Mesenchymal stem cell (in vitro differentiated cells and primary cell): ENCODE data around the gene TMEM164.

Experiments used
- DNase-seq: peaks from one replicate; pipeline ENCODE4 v3.0.0-alpha.2; 2013
- H2AFZ ChIP-seq: one replicate; pipeline ENCODE4 v1.6.1; 2013; ENCODE audit warnings: low read depth, mild to moderate bottlenecking, control low read depth, inconsistent platforms, low read length, moderate library complexity
- H2AK5ac ChIP-seq: 2 replicates; pipeline ENCODE4 v1.6.1; 2013; ENCODE audit warnings: low read length, moderate library complexity, mild to moderate bottlenecking, inconsistent platforms; ENCODE audit not compliant: severe bottlenecking
- H2BK120ac ChIP-seq: one replicate; pipeline ENCODE4 v1.6.1; 2013; ENCODE audit warnings: low read depth, mild to moderate bottlenecking, inconsistent platforms, low read length, moderate library complexity
- H2BK12ac ChIP-seq, 2 experiments: one replicate each; pipeline ENCODE4 v1.6.1; 2013; ENCODE audit warnings: inconsistent platforms in 2 of 2, low read length in 2 of 2, mild to moderate bottlenecking in 2 of 2, moderate library complexity in 2 of 2, control low read depth in 1 of 2
- H2BK15ac ChIP-seq: one replicate; pipeline ENCODE4 v1.6.1; 2013; ENCODE audit warnings: mild to moderate bottlenecking, low read depth, inconsistent platforms; ENCODE audit not compliant: poor library complexity, severe bottlenecking
- H2BK5ac ChIP-seq: 2 replicates; pipeline ENCODE4 v1.6.1; 2013; ENCODE audit warnings: low read depth, mild to moderate bottlenecking, low read length, control low read depth, inconsistent platforms; ENCODE audit not compliant: poor library complexity, severe bottlenecking
- H3K14ac ChIP-seq, 2 experiments: one replicate each; pipeline ENCODE4 v1.6.1; 2013; ENCODE audit warnings: inconsistent platforms in 2 of 2, low read length in 2 of 2, control low read depth in 1 of 2, mild to moderate bottlenecking in 1 of 2, moderate library complexity in 1 of 2
- H3K18ac ChIP-seq, 2 experiments: one replicate each; pipeline ENCODE4 v1.6.1; 2013; ENCODE audit warnings: inconsistent platforms in 2 of 2, low read length in 2 of 2, control low read depth in 1 of 2, low read depth in 1 of 2, mild to moderate bottlenecking in 1 of 2
- H3K23ac ChIP-seq, 2 experiments: one replicate each; pipeline ENCODE4 v1.6.1; 2013; ENCODE audit warnings: inconsistent platforms in 2 of 2, low read length in 2 of 2, mild to moderate bottlenecking in 2 of 2, moderate library complexity in 2 of 2, control low read depth in 1 of 2
- H3K27ac ChIP-seq: 2 replicates; pipeline ENCODE4 v1.5.1; 2013; ENCODE audit warnings: mild to moderate bottlenecking, moderate library complexity, low read length, control low read depth, inconsistent platforms; ENCODE audit not compliant: poor library complexity, severe bottlenecking
- H3K27me3 ChIP-seq, 2 experiments: 2 replicates each; pipeline versions ENCODE4 v1.6.1 to v1.7.0; 2013; ENCODE audit warnings: low read length in 2 of 2, mild to moderate bottlenecking in 2 of 2, moderate library complexity in 2 of 2, control low read depth in 1 of 2, inconsistent platforms in 1 of 2; ENCODE audit not compliant: control insufficient read depth in 1 of 2, insufficient read depth in 1 of 2
- H3K36me3 ChIP-seq, 2 experiments: 2 replicates each; pipeline versions ENCODE4 v1.6.1 to v1.7.0; 2013; ENCODE audit warnings: low read length in 2 of 2, control low read depth in 1 of 2, inconsistent platforms in 1 of 2, low read depth in 1 of 2, mild to moderate bottlenecking in 1 of 2; ENCODE audit not compliant: insufficient read depth in 2 of 2, control insufficient read depth in 1 of 2
- H3K4ac ChIP-seq, 2 experiments: one replicate each; pipeline ENCODE4 v1.6.1; 2013; ENCODE audit warnings: inconsistent platforms in 2 of 2, low read length in 2 of 2, mild to moderate bottlenecking in 2 of 2, moderate library complexity in 2 of 2, control low read depth in 1 of 2, low read depth in 1 of 2
- H3K4me1 ChIP-seq: 2 replicates; pipeline ENCODE4 v1.6.1; 2013; ENCODE audit warnings: low read depth, low read length, control low read depth; ENCODE audit not compliant: control insufficient read depth, insufficient read depth
- H3K4me2 ChIP-seq: 2 replicates; pipeline ENCODE4 v1.6.1; 2013; ENCODE audit warnings: low read length, mild to moderate bottlenecking, inconsistent platforms; ENCODE audit not compliant: poor library complexity, severe bottlenecking
- H3K4me3 ChIP-seq, 2 experiments: 2 replicates each; pipeline versions ENCODE4 v1.5.1 to v1.7.0; 2013; ENCODE audit warnings: low read length in 2 of 2, mild to moderate bottlenecking in 2 of 2, control low read depth in 1 of 2, low read depth in 1 of 2; ENCODE audit not compliant: insufficient read depth in 1 of 2
- H3K79me1 ChIP-seq: replicated peaks from 2 replicates; pipeline ENCODE4 v1.6.1; 2013; ENCODE audit warnings: mild to moderate bottlenecking, control low read depth, low read length, inconsistent platforms; ENCODE audit not compliant: poor library complexity, severe bottlenecking
- H3K9ac ChIP-seq: 2 replicates; pipeline ENCODE4 v1.7.0; 2013; ENCODE audit warnings: mild to moderate bottlenecking, low read length, moderate library complexity
- H3K9me3 ChIP-seq: 2 replicates; pipeline ENCODE4 v1.7.0; 2013; ENCODE audit warnings: mild to moderate bottlenecking, low read length; ENCODE audit not compliant: control insufficient read depth
- H4K8ac ChIP-seq: one replicate; pipeline ENCODE4 v1.6.1; 2013; ENCODE audit warnings: inconsistent platforms, mild to moderate bottlenecking, low read length, moderate library complexity
- H4K91ac ChIP-seq: one replicate; pipeline ENCODE4 v1.6.1; 2013; ENCODE audit warnings: mild to moderate bottlenecking, low read length, inconsistent platforms
- WGBS: methylation state at CpG from one replicate; pipeline ENCODE4 v1.1.7; 2013; ENCODE audit warnings: mixed read lengths; 5-methylcytosine and 5-hydroxymethylcytosine counted together

Gene TMEM164

DNA sequence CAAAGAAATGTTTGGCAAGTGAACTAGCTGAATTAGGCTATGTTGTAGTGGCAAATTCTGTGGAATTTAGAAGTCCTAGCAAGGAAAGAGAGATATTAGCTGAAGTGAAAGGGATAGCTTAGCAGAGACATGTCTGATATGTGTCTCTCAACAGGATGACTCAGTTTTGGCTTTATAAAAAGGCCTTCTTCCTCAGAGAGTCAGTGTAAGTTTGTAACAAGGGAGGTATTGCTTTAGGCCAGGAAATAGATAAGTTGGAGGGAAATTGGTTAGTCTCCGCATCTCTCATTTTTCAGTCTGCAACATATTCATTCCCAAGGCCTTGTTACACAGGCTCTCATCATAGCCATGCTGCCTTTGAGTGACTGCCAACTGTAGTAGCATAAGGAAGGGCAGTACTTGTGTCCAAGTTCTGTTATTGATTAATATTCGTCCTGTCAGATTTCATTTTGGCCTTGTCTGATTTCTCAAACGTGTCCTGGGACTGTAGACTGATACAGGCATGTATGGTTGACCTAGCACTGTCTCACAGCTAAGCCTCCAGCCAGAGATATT lies 4.0 kb downstream of the TMEM164 start:
- H2BK120ac ChIP-seq = no peak overlapping the region
- H3K4ac ChIP-seq = no peak overlapping the region
- H3K23ac ChIP-seq = no peak overlapping the region
- no peak overlapping the region for H2BK12ac ChIP-seq
- no peak overlapping the region for H4K91ac ChIP-seq
- H3K36me3 ChIP-seq = no peaks in the 10 kb centered on the region
- H3K4me2 ChIP-seq = no peak overlapping the region
- no peak overlapping the region for H2BK15ac ChIP-seq
- H3K79me1 ChIP-seq = peaks cover 17% of the 10 kb centered on the region
- no peak overlapping the region for H2BK5ac ChIP-seq
- H3K4me1 ChIP-seq = peaks cover 10% of the 10 kb centered on the region
- H3K4me3 ChIP-seq = no peak overlapping the region
- no peak overlapping the region for H3K9ac ChIP-seq
- H2AK5ac ChIP-seq = no peak overlapping the region
- no peak overlapping the region for H2AFZ ChIP-seq
- peaks cover 0 to 17% of the 10 kb centered on the region in 2 experiments for H3K27me3 ChIP-seq
- no peak for DNase-seq
- no peaks in the 10 kb centered on the region for H3K9me3 ChIP-seq
- H3K27ac ChIP-seq = no peak overlapping the region
- WGBS = 78% methylated on average over 2 of the region's 3 CpGs
- no peak overlapping the region for H3K14ac ChIP-seq
- no peak overlapping the region for H4K8ac ChIP-seq
- no peak overlapping the region for H3K18ac ChIP-seq

DNA sequence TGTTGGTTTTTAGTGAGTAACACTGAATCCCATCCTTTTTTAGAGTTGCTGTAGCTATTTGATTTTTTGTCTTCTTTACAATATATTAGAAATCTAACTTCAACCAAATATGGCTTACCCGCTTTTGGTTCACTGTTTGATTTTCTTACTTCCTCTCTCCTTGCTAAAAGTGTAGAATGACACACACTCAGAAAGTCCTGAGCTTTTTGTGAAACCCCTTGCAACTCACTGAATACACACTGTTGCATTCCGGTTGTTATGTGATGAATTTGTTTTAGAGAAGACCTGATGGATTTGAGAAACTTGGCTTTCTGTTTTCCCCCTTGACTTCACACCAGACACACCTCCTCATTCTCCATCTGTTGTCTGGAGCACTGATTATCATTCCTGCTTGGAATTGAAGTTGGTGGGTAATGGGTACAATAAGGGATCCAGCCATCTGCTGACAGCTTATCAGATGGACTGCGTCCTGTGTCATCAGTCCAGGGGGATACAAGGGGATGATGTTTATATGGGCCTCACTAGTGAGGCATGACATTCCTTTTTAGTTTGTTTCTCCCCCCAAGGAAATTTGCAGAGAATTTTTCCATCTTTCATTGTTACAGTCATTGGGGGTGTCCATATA lies 5.2 kb downstream of the TMEM164 start:
- Histone ChIP-seq H3K14ac (no peak overlapping the region), H3K27me3 (peaks cover 0 to 24% of the 10 kb centered on the region in 2 experiments), H3K36me3 (no peaks in the 10 kb centered on the region), H2AFZ (no peak overlapping the region), H3K9me3 (no peaks in the 10 kb centered on the region), H3K27ac (no peak overlapping the region), H3K79me1 (peaks cover 17% of the 10 kb centered on the region), H4K91ac (no peak overlapping the region), H2BK15ac (no peak overlapping the region), H2BK120ac (no peak overlapping the region), H3K4me2 (no peak overlapping the region), H3K9ac (no peak overlapping the region), H2BK5ac (no peak overlapping the region), H3K4ac (no peak overlapping the region), H3K4me3 (no peak overlapping the region), H3K23ac (no peak overlapping the region), H3K4me1 (peaks cover 9% of the 10 kb centered on the region), H3K18ac (no peak overlapping the region), H2AK5ac (no peak overlapping the region), H4K8ac (no peak overlapping the region), H2BK12ac (no peak overlapping the region)
- 100% methylated on average over 1 of the region's 3 CpGs for WGBS
- DNase-seq = no peak

DNA sequence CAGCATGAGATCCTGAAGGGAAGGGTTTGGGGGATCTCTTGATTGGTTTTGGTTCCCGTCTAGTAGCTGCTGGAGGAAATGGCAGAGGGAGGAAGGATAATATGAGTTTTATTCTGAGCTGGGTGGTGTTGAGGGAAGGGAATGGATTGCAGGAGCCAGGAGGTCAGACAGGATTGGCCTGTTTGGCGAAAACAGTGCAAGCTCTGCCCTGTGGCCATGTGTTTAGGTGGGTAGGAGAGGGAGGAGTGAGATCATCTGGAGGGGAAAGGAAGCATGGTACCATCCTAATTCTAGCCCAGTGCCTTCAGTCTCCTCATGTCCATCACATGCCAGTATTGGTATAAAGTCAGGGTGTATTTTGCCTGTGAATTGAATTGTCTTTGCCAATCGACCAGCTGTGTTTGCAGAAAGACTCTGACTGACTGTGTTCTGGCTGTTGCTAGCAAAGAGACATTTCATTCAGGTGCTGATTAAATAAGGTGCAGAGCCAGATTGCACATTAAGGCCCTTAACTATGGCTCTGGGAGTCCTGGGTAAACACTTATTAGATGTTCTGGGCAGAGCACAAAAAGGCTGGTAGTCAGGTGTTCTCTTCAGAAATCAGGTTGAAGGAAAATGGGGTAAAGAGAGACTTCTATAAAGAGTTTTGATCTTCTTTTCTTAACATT lies 10.0 kb downstream of the TMEM164 start:
- Histone ChIP-seq H3K18ac (no peak overlapping the region), H3K27ac (no peak overlapping the region), H2AFZ (no peak overlapping the region), H3K4me2 (no peak overlapping the region), H3K9ac (no peak overlapping the region), H4K8ac (no peak overlapping the region), H3K27me3 (peaks cover 0 to 26% of the 10 kb centered on the region in 2 experiments), H3K9me3 (no peaks in the 10 kb centered on the region), H3K79me1 (peaks cover 7% of the 10 kb centered on the region), H3K4me3 (no peak overlapping the region), H3K4ac (no peak overlapping the region), H3K36me3 (peaks cover 0 to 3% of the 10 kb centered on the region in 2 experiments), H3K14ac (no peak overlapping the region), H2BK120ac (no peak overlapping the region), H2BK15ac (no peak overlapping the region), H2AK5ac (no peak overlapping the region), H3K4me1 (no peaks in the 10 kb centered on the region), H3K23ac (no peak overlapping the region), H4K91ac (no peak overlapping the region), H2BK12ac (no peak overlapping the region), H2BK5ac (no peak overlapping the region)
- WGBS = 92% methylated on average over 3 of the region's 3 CpGs
- DNase-seq = no peak

DNA sequence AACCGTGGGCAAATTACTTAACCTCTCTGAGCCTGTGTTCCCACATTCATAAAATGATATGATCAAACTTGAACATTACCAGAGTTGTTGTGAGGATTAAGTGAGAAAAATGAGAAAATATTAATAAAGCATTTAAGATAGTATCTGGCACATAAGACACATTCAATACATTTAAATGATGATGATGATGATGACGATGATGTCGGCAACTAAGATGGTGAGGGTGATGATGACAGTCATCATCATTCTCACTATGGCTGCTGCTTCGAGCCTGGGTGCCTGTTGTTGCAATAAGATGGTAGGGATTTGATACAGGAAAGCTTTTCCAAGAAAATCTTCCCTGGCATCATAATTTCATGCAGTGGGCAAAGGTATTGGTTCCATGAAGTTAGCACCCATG lies 11.1 kb downstream of the TMEM164 start:
- H3K4me1 ChIP-seq = no peaks in the 10 kb centered on the region
- no peak overlapping the region for H2AFZ ChIP-seq
- H3K36me3 ChIP-seq = peaks cover 0 to 3% of the 10 kb centered on the region in 2 experiments
- no peak overlapping the region for H4K91ac ChIP-seq
- H3K4ac ChIP-seq = no peak overlapping the region
- H2BK12ac ChIP-seq = no peak overlapping the region
- H2BK120ac ChIP-seq = no peak overlapping the region
- no peak overlapping the region for H2AK5ac ChIP-seq
- no peak overlapping the region for H4K8ac ChIP-seq
- no peak overlapping the region for H2BK5ac ChIP-seq
- no peak overlapping the region for H3K14ac ChIP-seq
- H2BK15ac ChIP-seq = no peak overlapping the region
- H3K27me3 ChIP-seq = peaks cover 0 to 30% of the 10 kb centered on the region in 2 experiments
- no peak overlapping the region for H3K9ac ChIP-seq
- no peak overlapping the region for H3K18ac ChIP-seq
- no peak overlapping the region for H3K4me2 ChIP-seq
- no peak overlapping the region for H3K23ac ChIP-seq
- 94% methylated on average over 3 of the region's 4 CpGs for WGBS
- peaks cover 8% of the 10 kb centered on the region for H3K79me1 ChIP-seq
- H3K27ac ChIP-seq = no peak overlapping the region
- DNase-seq = no peak
- no peaks in the 10 kb centered on the region for H3K9me3 ChIP-seq
- H3K4me3 ChIP-seq = no peak overlapping the region
